Jurkat, Clone E6-1 (cell line): ENCODE results near the gene ZNF22.
"Not testable (repeated sequence)": the region's sequence is repeated elsewhere in the genome, so short reads cannot be mapped to it uniquely, and the experiment has no call there.

Experiments
- DNase-seq: peaks from one replicate; pipeline ENCODE4 v3.0.0-alpha.2; 2011; ENCODE audit warnings: low read depth, low spot score
- H3K4me3 ChIP-seq: 2 replicates; pipeline ENCODE4 v1.5.1; 2011; ENCODE audit warnings: mild to moderate bottlenecking, low read length, control low read depth, moderate library complexity

ZNF22 gene

DNA sequence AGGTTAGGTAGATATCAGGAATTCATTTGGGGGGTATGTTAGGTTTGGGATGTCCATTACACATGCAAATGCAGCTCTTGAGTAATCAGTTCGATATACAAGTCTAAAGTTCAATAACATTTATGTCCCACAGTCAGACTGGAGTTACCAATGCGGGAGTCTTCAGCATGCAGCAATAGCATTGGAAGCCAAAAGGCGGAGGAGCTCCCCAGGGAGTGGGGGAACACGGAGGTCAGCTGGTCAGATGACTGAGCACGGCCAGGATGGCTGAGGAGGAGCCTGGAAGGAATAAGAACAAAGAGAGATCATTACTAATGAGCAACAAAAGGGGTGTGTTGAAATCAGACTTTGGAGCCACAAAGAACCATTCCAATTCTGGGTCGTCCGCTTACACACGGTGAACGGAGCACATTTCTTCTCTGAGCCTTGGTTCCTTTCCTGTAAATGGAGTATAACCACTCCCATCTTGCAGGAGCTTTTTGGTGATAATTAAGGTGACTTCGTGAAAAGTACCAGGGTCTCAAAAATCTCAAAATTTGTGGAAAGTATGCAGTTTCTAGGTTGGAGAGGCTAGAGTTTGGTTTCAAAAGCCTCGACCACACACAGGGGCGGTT is 478 bp upstream of the ZNF22 start:
- no peak for DNase-seq
- H3K4me3 ChIP-seq: peak overlapping the region; percentile 66

DNA sequence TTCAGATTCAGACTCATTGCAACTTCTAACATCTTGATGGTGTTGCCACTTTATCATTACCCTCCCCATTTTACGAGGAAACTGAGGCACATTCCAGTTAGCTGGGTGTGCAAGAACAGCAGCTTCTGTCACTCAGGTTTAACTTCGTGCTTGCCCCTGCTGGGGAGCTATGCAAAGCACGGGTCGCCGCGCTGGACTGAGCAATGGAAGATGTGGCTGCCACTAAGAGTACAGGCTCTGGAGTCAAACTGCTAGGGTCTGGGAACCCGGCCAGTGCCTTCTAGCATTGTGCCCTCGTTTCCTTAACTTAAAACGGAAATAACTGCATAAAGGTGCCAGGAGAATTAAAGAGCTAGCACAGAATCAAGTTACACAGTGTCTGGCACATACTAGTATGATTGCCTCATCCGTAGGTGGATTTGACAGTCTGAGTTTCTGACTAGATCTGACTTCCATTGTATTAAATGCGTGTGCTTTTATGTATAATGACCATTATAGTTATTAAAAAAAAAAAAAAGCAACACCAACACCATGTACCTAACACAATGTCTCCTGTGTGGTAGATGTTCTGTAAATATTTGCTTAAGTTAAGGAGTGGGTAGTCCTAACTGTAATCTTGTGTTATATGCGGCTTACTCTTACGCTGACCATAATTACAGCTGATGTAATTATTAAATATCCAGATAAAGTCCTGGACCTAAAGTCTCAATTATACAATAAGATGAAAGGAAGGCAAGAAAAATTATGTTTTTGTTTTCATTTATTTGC is 842 bp downstream of the ZNF22 start:
- peak overlapping the region; percentile 66 for H3K4me3 ChIP-seq
- DNase-seq: peak; percentile 62

DNA sequence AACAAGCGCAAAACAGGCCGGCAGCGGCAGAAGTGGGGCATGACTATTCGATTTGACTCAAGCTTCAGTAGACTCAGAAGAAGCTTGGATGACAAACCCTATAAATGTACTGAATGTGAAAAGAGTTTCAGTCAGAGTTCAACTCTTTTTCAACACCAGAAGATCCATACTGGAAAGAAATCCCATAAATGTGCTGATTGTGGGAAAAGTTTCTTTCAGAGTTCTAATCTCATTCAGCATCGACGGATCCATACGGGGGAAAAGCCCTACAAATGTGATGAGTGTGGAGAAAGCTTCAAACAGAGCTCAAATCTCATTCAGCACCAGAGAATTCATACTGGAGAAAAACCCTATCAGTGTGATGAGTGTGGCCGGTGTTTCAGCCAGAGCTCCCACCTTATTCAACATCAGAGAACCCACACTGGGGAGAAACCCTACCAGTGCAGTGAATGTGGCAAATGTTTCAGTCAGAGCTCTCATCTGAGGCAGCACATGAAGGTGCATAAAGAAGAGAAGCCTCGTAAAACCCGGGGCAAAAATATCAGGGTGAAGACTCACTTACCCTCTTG is 2.8 kb downstream of the ZNF22 start:
- peak; percentile 58 for DNase-seq
- no peak overlapping the region for H3K4me3 ChIP-seq

DNA sequence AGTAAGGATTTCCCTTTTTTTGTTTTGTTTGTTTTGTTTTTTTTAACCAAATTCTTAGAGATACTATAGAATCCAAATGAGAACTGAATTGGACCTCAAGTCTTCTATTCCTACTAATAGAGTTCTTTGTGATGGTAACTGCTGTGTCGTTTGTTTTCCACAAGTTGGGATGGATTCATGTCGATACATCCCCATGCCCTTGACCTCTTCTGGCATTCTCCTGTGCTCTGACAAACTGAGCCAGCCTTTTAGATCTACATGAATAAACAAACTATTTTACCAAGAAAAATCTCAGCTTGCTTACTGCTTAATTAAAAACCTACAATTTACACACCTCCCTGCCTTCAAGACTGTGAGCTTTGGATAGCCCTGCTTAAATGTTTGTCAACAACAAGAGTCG is 3.9 kb downstream of the ZNF22 start:
- no peak for DNase-seq
- no peak overlapping the region for H3K4me3 ChIP-seq

DNA sequence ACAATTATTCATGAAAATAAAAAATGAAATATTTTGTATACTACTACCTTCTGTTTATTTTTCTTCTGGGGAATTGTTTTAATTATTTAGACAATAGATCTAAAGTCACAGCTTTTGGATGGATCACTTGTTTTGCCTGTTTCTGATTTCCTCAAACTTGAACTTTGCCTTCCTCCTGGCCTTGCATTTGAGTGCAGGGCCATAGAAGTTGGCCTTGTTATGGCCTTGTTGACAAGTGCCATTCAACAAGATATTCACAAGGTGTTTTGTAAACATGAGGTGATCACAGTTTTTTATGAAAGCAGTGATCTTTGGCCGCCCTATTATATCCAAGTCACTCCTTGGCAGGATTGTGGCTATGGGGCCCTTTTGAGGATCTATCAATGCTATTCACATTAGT is 4.6 kb downstream of the ZNF22 start:
- DNase-seq: no peak
- H3K4me3 ChIP-seq: no peak overlapping the region

DNA sequence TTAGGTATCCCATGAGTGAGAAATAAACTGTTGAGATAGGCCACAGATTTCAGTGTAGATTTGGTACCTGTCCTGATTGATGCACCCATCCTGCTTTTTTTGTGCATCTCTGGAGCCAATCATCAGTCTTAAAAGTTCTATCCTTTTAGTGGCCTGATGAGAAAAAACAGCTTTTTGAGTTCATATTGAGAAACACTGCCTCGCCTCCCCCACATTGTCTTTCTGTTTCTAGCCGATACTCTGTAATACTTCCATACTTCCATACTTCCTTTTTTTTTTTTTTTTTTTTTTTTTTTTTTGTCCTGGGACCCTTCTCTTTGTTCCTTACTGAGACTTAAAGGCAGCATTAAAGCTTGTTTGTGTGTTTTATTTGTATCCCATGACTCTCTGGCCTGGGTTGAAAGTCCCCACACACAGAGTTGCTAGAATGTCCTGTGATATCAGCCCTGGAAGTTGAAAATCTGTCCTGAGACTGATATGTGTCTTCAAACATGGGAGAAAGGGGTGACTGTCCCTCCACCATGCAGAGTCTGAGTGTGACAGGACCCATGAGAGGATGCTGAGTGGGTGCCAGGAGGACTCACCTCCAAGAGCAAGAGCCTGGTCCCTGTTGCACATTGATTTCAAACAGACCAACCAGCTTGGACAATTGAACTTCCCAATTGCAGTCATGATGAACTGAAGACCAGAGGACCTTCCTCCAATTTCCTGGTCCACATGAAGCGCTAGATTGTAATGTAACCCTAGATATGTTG is 5.7 kb downstream of the ZNF22 start:
- no peak for DNase-seq

DNA sequence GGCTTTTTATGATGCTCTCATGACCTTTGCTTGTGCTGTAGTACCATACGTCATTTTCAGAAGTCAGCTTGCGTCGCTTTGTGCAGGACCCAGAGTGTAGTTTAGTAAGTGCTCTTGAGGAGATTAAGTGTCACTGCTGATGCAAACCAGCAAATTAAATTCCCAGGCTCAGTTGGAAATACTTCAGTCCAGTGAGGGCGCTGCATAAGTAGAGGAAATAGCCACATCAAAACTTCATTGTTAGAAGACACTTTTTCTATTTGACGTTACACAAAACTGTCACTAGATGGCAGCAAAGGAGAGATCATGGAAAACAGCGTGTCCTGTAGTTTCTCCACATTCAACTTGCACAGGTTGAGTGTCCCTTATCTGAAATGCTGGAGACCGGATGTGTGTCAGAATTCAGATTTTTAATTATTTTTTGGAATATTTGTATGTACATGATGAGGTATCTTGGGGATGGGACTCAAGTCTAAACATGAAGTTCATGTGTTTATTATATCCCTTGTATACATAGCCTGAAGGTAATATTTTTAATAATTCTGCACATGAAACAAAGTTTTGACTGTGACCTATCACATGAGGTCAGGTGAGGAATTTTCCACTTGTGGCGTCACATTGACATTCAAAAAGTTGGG is 7.9 kb downstream of the ZNF22 start:
- DNase-seq: peak; percentile 87
- H3K4me3 ChIP-seq: no peak overlapping the region

More for the DNA sequence above, 5.7 kb downstream of the ZNF22 start:
- no peak overlapping the region for H3K4me3 ChIP-seq

DNA sequence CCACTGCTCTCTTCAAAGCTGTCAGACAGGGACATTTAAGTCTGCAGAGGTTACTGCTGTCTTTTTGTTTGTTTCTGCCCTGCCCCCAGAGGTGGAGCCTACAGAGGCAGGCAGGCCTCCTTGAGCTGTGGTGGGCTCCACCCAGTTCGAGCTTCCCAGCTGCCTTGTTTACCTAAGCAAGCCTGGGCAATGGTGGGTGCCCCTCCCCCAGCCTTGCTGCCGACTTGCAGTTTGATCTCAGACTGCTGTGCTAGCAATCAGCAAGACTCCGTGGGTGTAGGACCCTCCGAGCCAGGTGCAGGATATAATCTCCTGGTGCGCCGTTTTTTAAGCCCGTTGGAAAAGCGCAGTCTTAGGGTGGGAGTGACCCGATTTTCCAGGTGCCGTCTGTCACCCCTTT is 13.8 kb downstream of the ZNF22 start:
- not testable (repeated sequence) for DNase-seq, H3K4me3 ChIP-seq

DNA sequence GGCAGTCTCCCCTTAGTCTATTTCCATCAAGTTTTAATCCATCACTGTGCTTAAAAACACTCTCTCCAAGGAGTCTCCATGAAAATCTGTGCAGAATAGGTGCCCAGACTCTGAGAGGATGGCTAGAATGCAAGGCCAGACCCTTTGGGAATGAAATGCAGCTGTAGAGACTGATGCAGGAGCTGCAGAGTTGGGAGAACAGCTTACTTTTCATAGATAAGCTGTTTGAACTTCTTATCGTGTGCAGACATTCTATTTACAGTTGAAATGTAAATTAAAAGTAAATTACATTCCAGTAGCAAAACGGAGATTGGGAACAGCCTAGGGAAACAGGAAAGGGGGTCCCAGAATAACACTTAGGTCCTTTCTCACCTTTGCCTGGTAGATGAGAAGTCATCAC is 14.9 kb downstream of the ZNF22 start:
- DNase-seq: no peak
- no peak overlapping the region for H3K4me3 ChIP-seq

DNA sequence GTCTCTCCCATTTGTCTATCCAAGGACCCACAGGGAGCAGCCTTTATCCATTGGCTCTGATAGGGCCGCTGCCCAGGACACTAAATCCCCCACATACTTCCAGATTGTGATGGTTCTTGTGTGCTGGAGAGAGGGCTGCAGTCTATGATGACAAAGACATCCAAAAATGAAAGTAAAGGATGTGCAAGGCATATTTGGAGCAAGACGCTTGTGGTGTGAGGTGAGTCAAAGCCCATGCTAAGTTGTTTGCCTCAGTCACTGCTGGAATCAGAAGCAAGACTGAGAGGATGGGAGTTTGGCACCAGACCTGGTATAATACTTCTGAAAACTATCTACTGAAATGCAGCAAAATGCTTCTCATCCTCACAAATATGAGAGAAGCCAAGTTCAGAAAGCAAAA is 22.7 kb downstream of the ZNF22 start:
- H3K4me3 ChIP-seq: no peak overlapping the region
- no peak for DNase-seq

DNA sequence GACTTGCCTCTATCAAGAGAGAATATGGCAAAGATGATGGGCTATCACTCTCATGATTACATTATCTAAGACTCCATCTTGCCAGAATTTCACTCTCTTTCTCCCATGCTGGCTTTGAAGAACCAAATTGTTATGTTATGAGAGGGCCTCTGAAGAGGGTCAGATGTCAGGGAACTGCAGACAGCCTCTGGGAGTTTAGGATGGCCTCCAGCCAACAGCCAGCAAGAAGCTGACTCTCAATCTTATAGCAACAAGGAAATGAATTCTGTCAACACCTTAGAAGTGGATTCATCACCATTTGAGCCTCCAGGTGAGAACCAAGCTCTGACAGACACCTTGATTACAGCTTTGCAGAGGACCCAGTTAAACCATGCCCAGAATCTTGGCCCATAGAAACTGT is 33.6 kb downstream of the ZNF22 start:
- no peak overlapping the region for H3K4me3 ChIP-seq
- DNase-seq: no peak

DNA sequence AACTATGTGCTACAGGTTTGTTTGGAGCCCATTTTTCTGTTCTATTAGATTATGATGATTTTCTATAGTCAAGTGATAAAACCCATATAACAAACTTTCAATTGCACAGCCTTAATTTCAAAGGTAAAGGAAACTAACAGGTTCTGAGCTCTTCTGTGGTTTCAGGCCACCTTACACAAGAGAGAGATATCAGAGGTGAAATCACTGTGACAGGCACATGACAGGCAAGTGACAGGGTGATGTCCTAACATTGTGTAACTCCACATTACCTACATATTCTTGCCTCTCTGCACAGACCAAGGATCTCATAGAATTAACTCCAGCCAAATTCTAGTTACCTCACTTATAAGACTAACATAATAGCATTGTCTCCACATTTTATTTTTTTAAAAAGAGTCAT is 35.0 kb downstream of the ZNF22 start:
- no peak for DNase-seq
- no peak overlapping the region for H3K4me3 ChIP-seq

DNA sequence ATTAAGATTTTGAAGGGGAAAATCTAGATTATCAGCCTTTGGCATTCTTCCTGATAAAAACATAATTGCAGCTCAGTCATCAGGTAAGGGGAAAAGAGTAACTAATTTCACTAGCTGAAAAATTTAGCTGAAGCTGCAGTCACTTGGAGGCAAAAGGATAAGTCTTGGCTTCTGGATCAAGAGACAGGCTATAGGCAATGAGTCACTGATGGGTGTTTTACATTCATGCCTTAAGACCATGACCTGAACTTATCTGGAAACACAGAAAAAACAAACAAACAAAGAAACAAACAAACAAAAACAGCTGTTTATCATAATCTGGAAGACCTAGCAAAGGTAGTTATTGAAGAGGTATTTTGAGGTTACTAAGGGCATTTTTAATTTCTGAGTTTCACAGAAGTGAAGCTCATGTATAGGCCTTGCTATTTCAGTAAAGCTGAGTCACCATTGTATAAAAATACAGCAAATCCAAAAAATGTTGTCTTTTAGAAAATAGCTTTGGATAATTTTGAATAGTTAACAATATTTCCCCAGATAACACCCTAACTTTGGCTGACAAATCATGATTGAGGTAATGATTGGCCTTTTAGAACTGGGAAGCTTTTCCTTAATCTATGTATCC is 40.3 kb downstream of the ZNF22 start:
- H3K4me3 ChIP-seq: no peak overlapping the region
- no peak for DNase-seq

DNA sequence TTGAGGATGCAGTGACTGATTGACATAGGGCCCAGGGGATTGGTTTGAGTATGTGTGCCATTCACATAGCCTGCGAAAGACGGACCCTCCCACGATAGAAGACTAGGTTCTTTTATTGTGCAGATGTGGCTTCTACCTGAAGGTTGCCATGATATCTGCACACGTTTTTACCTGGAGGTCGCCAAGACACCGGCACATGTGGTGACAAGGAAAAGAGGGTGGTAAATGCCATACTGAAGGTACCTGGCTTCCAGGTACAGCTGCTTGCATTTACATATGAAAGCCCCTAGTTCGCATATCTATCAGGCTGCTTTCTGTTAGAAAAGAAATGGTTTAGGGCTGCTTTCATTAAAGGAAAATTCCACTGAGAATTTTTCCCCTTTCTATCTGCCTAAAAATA is 43.6 kb downstream of the ZNF22 start:
- H3K4me3 ChIP-seq: no peak overlapping the region
- DNase-seq: no peak

DNA sequence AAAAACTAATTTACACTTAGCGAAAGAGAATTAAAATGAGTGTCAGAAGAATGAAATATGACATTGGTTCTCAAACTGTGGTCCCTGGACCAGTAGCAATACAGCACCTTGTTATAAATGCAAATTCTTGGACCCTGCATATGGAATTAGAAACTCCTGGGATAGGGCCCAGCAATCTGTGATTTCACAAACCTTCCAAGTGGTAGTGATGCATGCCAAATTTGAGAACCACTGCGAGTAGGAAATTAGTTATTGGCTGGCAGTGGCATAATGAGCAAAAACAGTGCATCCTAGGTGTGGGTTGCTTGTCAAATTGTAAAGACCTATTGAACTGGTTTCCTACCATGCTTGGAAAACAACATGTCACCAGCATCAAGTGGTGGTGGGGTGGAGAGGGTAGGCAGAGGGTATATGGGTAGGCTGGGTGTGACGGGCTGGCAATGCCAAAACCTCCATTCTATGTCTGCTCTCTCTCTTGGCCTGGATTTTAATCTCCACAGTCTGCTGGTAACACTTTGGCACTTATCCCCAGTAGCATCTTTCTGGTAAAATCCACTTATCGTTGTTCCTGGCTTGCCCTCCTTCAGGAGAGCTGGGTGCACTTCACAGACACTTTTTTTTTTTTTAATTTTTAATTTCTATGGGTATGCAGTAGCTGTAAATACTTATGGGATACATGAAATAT is 50.0 kb downstream of the ZNF22 start:
- no peak for DNase-seq

DNA sequence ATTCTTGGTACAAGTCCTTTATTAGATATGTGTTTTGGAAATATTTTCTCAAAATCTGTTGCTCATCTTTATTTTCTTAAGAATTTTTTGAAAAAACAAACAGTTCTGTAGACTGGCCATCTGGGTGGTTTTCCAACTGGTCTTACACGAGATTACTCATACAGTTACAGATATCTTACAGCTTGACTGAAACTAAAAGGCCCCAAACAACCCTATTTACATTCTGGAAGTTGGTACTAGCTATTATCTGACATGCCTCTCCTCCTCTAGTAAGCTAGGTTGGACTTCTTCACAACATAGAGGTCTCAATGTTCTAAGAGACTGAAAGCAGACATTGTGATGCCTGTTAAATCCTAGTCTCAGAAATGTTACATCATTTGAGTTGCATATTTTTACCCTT is 52.0 kb downstream of the ZNF22 start:
- no peak overlapping the region for H3K4me3 ChIP-seq
- no peak for DNase-seq

More for the DNA sequence above, 50.0 kb downstream of the ZNF22 start:
- H3K4me3 ChIP-seq: no peak overlapping the region

DNA sequence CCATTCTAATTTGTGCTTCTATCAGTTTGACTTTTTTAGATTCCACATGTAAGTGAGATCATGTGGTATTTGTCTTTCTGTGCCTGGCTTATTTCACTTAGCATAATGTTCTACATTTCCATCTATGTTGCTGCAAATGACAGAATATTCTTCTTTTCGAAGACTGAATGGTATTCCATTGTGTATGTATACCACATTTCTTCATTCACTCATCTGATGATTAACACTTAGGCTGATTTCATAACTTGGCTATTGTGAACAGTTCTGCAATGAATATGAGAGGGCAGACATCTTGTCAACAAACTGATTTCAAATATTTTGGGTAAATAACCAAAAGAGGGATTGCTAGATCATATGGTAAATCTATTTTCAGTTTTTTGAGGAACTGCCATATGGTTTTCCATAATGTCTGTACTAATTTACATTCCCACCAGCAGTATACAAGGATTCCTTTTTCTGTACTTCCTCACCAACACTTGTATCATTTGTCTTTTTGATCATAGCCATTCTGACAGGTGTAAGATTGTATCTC is 52.9 kb downstream of the ZNF22 start:
- H3K4me3 ChIP-seq: no peak overlapping the region
- DNase-seq: no peak
